Hematopoietic multipotent progenitor cell treated with erythropoietin and hydrocortisone succinate and interleukin-3 and kit ligand, for 8 days (in vitro differentiated cells): ENCODE data around the gene ITPR3.

Experiments used
- DNase-seq: peaks from one replicate; pipeline ENCODE4 v3.0.0-alpha.2; 2015

Gene ITPR3

GRCh38 chr6:33640361-33640760 is 19.2 kb downstream of the ITPR3 start:
- DNase-seq = no peak

DNA sequence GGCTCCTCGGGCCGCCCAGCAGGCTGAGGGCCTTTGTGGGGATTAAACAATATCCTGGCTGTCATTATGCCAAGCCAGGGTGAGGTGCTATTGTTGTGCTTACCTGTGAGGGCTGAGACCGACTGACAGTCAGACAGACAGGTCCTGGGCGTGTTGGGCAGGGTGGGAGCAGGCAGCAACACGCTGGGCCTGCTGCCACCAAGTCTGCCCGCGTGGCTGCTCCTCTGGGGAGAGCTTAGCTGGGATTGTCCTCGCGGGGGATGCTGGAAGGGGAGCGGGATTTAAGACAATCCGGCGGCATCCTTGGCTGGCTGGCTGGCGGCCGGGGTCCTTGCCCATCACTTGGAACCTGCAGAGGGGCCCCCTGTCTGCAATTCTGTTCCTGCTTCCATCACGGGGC is 20.0 kb downstream of the ITPR3 start:
- no peak for DNase-seq

DNA sequence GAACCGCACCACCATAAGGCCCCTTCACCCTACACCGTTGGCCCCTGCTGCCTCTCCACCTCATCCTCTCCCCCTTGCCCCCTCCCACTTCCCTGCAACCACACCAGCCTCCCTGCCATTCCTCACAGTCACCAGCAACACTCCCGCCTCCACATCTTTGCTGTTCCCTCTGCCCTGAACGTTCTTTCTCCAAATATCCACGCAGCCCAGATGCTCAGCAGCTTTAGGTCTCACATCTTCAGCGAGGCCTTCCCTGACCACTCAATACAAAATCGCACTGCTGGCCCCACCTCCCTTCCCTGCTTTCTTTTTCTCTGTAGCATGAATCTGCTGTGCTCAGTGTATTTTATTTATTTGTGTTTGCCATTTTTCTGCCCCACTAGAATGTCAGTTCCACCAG is 20.5 kb downstream of the ITPR3 start:
- no peak for DNase-seq

DNA sequence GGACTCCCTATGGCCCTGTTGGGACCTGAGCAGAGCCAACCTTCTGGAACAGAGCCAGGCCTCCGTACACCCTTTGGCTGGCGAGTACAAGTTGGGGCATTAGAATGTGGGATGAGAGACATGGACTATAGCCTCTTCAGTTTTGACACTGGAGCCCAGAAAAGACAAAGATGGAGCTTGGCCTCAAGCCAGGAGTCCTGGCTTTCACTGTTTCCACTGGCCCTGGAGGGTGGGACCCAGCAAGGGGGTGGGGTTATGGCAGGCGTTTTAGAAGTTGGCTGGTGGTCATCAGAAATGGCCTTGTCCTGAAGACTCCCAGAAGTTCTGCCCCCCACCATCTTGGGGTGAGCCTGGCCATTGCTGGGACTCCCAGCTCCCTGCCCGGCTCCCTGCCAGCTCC is 21.8 kb downstream of the ITPR3 start:
- DNase-seq = no peak

- DNase-seq = no peak
Observed at GRCh38 chr6:33651403-33651802, 30.3 kb downstream of the ITPR3 start.

DNA sequence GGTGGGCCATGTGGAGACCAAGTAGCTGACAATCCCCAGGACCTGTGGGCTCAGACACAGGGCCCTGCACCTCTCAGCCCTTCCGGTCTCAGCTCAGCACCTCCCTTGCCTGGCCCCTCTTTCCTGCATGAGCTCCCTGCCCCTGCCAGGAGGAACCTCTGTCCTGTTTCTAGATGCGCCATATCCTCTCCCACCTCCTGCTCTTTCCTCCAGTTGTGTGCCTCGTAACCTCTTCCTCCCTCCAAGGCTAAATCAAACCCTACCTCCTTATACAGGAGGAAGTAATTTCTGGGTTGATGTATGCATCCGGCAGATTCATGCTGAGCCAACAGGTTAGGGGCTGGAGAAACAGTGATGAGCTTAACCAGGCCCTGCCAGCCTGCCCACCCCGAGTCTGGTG is 30.9 kb downstream of the ITPR3 start:
- no peak for DNase-seq

GRCh38 chr6:33654831-33655554 is 33.9 kb downstream of the ITPR3 start:
- DNase-seq = no peak

DNA sequence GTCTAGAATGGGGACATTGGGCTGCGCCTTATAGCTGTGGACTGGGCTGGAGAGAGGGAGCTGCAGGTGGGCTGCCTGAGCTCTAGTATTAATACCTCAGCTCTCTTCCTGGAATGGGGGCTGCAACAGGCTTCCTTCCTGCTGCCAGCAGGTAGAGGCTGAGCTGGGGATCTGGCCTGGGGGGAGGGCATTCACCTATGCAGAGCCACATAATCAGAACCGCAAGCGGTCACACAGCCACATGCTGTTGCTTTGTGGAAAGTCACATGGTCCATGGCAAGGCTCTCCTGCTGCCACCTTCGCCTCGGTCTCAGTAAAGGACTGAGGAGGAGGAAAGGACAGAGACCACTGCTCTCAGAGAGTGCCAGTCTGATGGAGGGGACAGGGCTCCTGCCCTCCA is 35.7 kb downstream of the ITPR3 start:
- DNase-seq = no peak

GRCh38 chr6:33658982-33659689 is 38.0 kb downstream of the ITPR3 start:
- DNase-seq = no peak

- no peak for DNase-seq
Observed at GRCh38 chr6:33659986-33660385, 38.9 kb downstream of the ITPR3 start.

GRCh38 chr6:33661106-33661838 is 40.1 kb downstream of the ITPR3 start:
- DNase-seq = no peak

DNA sequence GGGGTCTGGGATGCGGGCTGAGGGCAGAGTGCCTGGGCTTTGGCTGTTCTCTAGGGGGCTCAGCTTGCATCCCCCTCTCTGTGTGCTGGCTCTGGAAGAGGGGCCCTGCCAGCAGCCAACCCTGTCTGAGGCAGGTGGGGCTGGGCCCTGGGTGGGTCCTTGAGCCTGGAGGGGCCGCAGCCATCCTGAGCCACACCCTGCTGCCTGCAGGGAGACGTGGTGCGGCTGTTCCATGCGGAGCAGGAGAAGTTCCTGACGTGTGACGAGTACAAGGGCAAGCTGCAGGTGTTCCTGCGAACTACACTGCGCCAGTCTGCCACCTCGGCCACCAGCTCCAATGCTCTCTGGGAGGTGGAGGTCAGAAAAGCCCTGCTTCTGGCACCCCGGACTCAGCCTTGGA is 41.2 kb downstream of the ITPR3 start:
- DNase-seq = no peak

DNA sequence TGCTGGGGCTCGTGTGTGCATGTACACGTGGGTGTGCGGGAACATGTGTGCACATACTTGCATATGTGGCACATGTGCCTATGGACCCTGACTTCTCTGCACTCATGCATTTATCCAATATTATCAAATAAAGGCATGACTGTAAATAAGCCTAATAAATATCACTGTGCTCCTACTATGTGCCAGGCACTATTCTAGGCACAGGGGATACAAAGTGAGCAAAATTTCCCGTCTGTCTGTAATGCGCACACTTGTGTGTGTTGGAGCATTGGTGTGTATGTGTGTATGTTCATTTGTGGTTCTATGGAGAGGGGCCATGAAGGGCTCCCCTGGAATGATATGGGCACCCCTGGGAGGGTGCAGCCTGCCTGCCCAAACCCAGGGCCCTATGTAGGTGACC is 41.9 kb downstream of the ITPR3 start:
- DNase-seq = no peak

GRCh38 chr6:33663727-33664449 is 42.8 kb downstream of the ITPR3 start:
- no peak for DNase-seq

DNA sequence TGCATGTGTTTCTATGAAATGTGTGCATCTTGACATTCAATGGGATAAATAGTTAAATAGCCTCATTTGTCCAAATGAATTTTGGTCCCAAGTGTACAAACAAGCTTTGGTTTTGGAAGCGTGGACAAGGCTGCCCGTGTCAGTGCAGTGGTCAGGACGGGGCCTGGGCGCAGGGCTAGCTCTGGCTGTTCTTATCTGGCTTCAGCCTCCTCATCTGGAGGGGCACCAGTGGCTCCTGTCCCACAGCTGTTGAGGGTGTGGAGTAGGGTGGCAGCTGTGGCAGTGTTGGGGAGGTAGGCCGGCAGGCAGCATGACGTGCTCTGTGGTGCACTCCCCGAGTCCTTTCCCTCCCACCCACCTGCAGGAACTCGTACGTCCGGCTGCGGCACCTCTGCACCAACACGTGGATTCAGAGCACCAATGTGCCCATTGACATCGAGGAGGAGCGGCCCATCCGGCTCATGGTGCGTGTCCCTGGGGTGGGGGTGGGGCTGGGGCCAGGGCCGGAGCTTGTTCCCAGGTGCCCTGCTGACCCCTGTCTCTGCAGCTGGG is 43.5 kb downstream of the ITPR3 start:
- no peak for DNase-seq

DNA sequence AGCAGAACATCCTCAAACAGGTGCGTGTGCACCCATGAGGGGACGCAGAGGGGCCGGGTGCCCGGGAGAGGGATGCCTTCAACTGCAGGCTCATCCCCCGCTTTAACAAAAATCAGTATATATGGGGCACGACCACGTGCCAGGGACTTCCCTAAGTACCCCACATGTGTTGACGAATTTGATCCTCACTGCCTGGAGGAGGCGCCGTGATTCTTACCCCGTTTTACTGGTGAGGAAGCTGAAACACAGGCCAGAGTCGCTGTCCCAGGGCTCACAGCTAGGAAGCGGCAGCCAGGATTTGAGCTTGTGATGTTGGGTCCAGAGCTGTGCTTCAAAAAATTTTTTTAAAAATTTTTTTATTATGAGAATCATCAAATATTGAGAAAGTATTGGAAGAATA is 44.8 kb downstream of the ITPR3 start:
- no peak for DNase-seq

DNA sequence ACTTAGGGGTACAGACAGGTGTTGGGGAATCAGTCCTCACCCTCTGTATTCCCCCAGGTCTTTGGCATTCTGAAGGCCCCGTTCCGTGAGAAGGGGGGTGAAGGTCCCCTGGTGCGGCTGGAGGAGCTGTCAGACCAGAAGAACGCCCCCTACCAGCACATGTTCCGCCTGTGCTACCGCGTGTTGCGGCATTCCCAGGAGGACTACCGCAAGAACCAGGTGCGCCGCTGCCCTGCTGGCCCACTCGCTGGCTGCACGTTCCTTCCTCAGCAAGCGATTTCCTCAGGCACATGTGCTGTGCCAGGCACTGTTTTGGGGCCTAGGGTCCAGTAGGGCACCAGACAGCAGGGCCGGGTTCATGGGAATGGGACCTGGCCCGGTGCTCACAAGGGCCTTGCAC is 46.0 kb downstream of the ITPR3 start:
- no peak for DNase-seq

GRCh38 chr6:33667776-33668175 is 46.7 kb downstream of the ITPR3 start:
- DNase-seq = no peak

GRCh38 chr6:33668328-33668727 is 47.2 kb downstream of the ITPR3 start:
- DNase-seq = no peak

DNA sequence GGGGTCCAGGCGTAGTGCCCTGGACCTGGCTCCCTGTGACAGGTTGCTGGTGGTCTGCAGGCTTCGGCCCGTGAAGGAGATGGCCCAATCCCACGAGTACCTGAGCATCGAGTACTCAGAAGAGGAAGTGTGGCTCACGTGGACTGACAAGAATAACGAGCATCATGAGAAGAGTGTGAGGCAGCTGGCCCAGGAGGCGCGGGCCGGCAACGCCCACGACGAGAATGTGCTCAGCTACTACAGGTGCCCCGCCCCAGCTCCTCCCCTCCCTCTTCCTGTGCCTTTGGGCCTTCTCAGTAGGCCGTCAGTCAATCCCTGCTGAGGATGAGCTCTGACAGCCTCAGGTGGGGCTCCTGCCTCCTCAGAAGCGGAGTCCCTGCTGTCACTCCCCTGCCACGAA is 47.8 kb downstream of the ITPR3 start:
- peak; percentile 20 for DNase-seq

GRCh38 chr6:33670086-33670660 is 49.1 kb downstream of the ITPR3 start:
- no peak for DNase-seq

GRCh38 chr6:33670971-33671743 is 50.0 kb downstream of the ITPR3 start:
- no peak for DNase-seq
